ENCODE data around the gene IGFBP2. TPM values are rescaled to one million over a fixed set of nuclear protein-coding genes. Genes with fewer than 3 reads are reported as not detected.
A peak's percentile ranks its signal among the peaks of the same experiment; 100 is the strongest.

Gene IGFBP2
- total RNA-seq, 1 experiment from 2014 or later, result not detected

- H3K79me2 ChIP-seq (ENCODE audit: low read length), result no peaks in the 10 kb centered on the region
- no peak overlapping the region for H2AFZ ChIP-seq (ENCODE audit: low read length)
- H3K4me3 ChIP-seq (ENCODE audit: low read length), result no peak overlapping the region
- H4K20me1 ChIP-seq (ENCODE audit: insufficient read depth, low read depth, low read length), result no peaks in the 10 kb centered on the region
- no peaks in the 10 kb centered on the region for H3K4me1 ChIP-seq (ENCODE audit: low read length)
- H3K9me2 ChIP-seq (replicated peaks; ENCODE audit: insufficient read depth, low read length), result no peaks in the 10 kb centered on the region
- no peak overlapping the region for H3K9ac ChIP-seq (ENCODE audit: low read length)
- no peaks in the 10 kb centered on the region for H3K36me3 ChIP-seq (ENCODE audit: insufficient read depth, low read length)
- no peak overlapping the region for H3K4me2 ChIP-seq (ENCODE audit: low read depth, low read length, poor library complexity, severe bottlenecking)
- no peaks in the 10 kb centered on the region for H3K27me3 ChIP-seq (ENCODE audit: low read length)
- DNase-seq, result no peak
- no peaks in the 10 kb centered on the region for H3K9me3 ChIP-seq (ENCODE audit: low read length)
- H3K27ac ChIP-seq (ENCODE audit: low read length), result no peak overlapping the region
These were observed 52.2 kb downstream of the IGFBP2 start for GRCh38 chr2:216685327-216685875.

- H3K9me2 ChIP-seq (replicated peaks; ENCODE audit: insufficient read depth, low read length), result no peaks in the 10 kb centered on the region
- no peaks in the 10 kb centered on the region for H3K4me1 ChIP-seq (ENCODE audit: low read length)
- no peaks in the 10 kb centered on the region for H3K36me3 ChIP-seq (ENCODE audit: insufficient read depth, low read length)
- DNase-seq, result no peak
- H3K4me2 ChIP-seq (ENCODE audit: low read depth, low read length, poor library complexity, severe bottlenecking), result no peak overlapping the region
- H2AFZ ChIP-seq (ENCODE audit: low read length), result no peak overlapping the region
- no peaks in the 10 kb centered on the region for H3K79me2 ChIP-seq (ENCODE audit: low read length)
- H3K27ac ChIP-seq (ENCODE audit: low read length), result no peak overlapping the region
- no peaks in the 10 kb centered on the region for H4K20me1 ChIP-seq (ENCODE audit: insufficient read depth, low read depth, low read length)
- no peaks in the 10 kb centered on the region for H3K27me3 ChIP-seq (ENCODE audit: low read length)
- H3K9ac ChIP-seq (ENCODE audit: low read length), result no peak overlapping the region
- no peaks in the 10 kb centered on the region for H3K9me3 ChIP-seq (ENCODE audit: low read length)
- H3K4me3 ChIP-seq (ENCODE audit: low read length), result no peak overlapping the region
These were observed 53.9 kb downstream of the IGFBP2 start for GRCh38 chr2:216687111-216687510.

- no peaks in the 10 kb centered on the region for H4K20me1 ChIP-seq (ENCODE audit: insufficient read depth, low read depth, low read length)
- H3K27me3 ChIP-seq (ENCODE audit: low read length), result no peaks in the 10 kb centered on the region
- H2AFZ ChIP-seq (ENCODE audit: low read length), result no peak overlapping the region
- DNase-seq, result peak; percentile 75
- no peaks in the 10 kb centered on the region for H3K36me3 ChIP-seq (ENCODE audit: insufficient read depth, low read length)
- no peaks in the 10 kb centered on the region for H3K4me1 ChIP-seq (ENCODE audit: low read length)
- no peaks in the 10 kb centered on the region for H3K9me3 ChIP-seq (ENCODE audit: low read length)
- H3K27ac ChIP-seq (ENCODE audit: low read length), result no peak overlapping the region
- no peak overlapping the region for H3K4me2 ChIP-seq (ENCODE audit: low read depth, low read length, poor library complexity, severe bottlenecking)
- H3K9me2 ChIP-seq (replicated peaks; ENCODE audit: insufficient read depth, low read length), result no peaks in the 10 kb centered on the region
- no peaks in the 10 kb centered on the region for H3K79me2 ChIP-seq (ENCODE audit: low read length)
- no peak overlapping the region for H3K4me3 ChIP-seq (ENCODE audit: low read length)
- H3K9ac ChIP-seq (ENCODE audit: low read length), result no peak overlapping the region
These were observed 54.4 kb downstream of the IGFBP2 start for GRCh38 chr2:216687646-216688045.

- no peaks in the 10 kb centered on the region for H3K79me2 ChIP-seq (ENCODE audit: low read length)
- H3K4me1 ChIP-seq (ENCODE audit: low read length), result peaks cover 4% of the 10 kb centered on the region
- no peaks in the 10 kb centered on the region for H3K9me2 ChIP-seq (replicated peaks; ENCODE audit: insufficient read depth, low read length)
- no peaks in the 10 kb centered on the region for H3K9me3 ChIP-seq (ENCODE audit: low read length)
- no peaks in the 10 kb centered on the region for H3K36me3 ChIP-seq (ENCODE audit: insufficient read depth, low read length)
- no peak overlapping the region for H3K9ac ChIP-seq (ENCODE audit: low read length)
- H2AFZ ChIP-seq (ENCODE audit: low read length), result no peak overlapping the region
- no peaks in the 10 kb centered on the region for H4K20me1 ChIP-seq (ENCODE audit: insufficient read depth, low read depth, low read length)
- H3K27ac ChIP-seq (ENCODE audit: low read length), result no peak overlapping the region
- DNase-seq, result no peak
- H3K4me2 ChIP-seq (ENCODE audit: low read depth, low read length, poor library complexity, severe bottlenecking), result no peak overlapping the region
- no peak overlapping the region for H3K4me3 ChIP-seq (ENCODE audit: low read length)
- no peaks in the 10 kb centered on the region for H3K27me3 ChIP-seq (ENCODE audit: low read length)
These were observed 55.6 kb downstream of the IGFBP2 start for GRCh38 chr2:216688731-216689340.

GRCh38 chr2:216689397-216689796 is 56.2 kb downstream of the IGFBP2 start:
- Histone ChIP-seq H3K9me3 (ENCODE audit: low read length) (no peaks in the 10 kb centered on the region), H3K4me2 (ENCODE audit: low read depth, low read length, poor library complexity, severe bottlenecking) (no peak overlapping the region), H2AFZ (ENCODE audit: low read length) (no peak overlapping the region), H3K4me1 (ENCODE audit: low read length) (peaks cover 4% of the 10 kb centered on the region), H3K27ac (ENCODE audit: low read length) (no peak overlapping the region), H3K27me3 (ENCODE audit: low read length) (no peaks in the 10 kb centered on the region), H4K20me1 (ENCODE audit: insufficient read depth, low read depth, low read length) (no peaks in the 10 kb centered on the region), H3K9me2 (replicated peaks; ENCODE audit: insufficient read depth, low read length) (no peaks in the 10 kb centered on the region), H3K79me2 (ENCODE audit: low read length) (no peaks in the 10 kb centered on the region), H3K9ac (ENCODE audit: low read length) (no peak overlapping the region), H3K4me3 (ENCODE audit: low read length) (no peak overlapping the region), H3K36me3 (ENCODE audit: insufficient read depth, low read length) (no peaks in the 10 kb centered on the region)
- no peak for DNase-seq

- Histone ChIP-seq H3K9me3 (ENCODE audit: low read length) (no peaks in the 10 kb centered on the region), H3K27ac (ENCODE audit: low read length) (no peak overlapping the region), H3K36me3 (ENCODE audit: insufficient read depth, low read length) (no peaks in the 10 kb centered on the region), H4K20me1 (ENCODE audit: insufficient read depth, low read depth, low read length) (no peaks in the 10 kb centered on the region), H3K4me1 (ENCODE audit: low read length) (peaks cover 4% of the 10 kb centered on the region), H3K27me3 (ENCODE audit: low read length) (no peaks in the 10 kb centered on the region), H3K79me2 (ENCODE audit: low read length) (no peaks in the 10 kb centered on the region), H3K9ac (ENCODE audit: low read length) (no peak overlapping the region), H3K4me2 (ENCODE audit: low read depth, low read length, poor library complexity, severe bottlenecking) (no peak overlapping the region), H3K4me3 (ENCODE audit: low read length) (no peak overlapping the region), H2AFZ (ENCODE audit: low read length) (no peak overlapping the region), H3K9me2 (replicated peaks; ENCODE audit: insufficient read depth, low read length) (no peaks in the 10 kb centered on the region)
- no peak for DNase-seq
These were observed 57.2 kb downstream of the IGFBP2 start for GRCh38 chr2:216690456-216690852.

- no peak overlapping the region for H2AFZ ChIP-seq (ENCODE audit: low read length)
- H3K36me3 ChIP-seq (ENCODE audit: insufficient read depth, low read length), result no peaks in the 10 kb centered on the region
- H3K9me2 ChIP-seq (replicated peaks; ENCODE audit: insufficient read depth, low read length), result no peaks in the 10 kb centered on the region
- DNase-seq, result no peak
- no peaks in the 10 kb centered on the region for H4K20me1 ChIP-seq (ENCODE audit: insufficient read depth, low read depth, low read length)
- no peak overlapping the region for H3K9ac ChIP-seq (ENCODE audit: low read length)
- no peak overlapping the region for H3K4me3 ChIP-seq (ENCODE audit: low read length)
- H3K4me2 ChIP-seq (ENCODE audit: low read depth, low read length, poor library complexity, severe bottlenecking), result no peak overlapping the region
- H3K27me3 ChIP-seq (ENCODE audit: low read length), result no peaks in the 10 kb centered on the region
- H3K79me2 ChIP-seq (ENCODE audit: low read length), result no peaks in the 10 kb centered on the region
- no peaks in the 10 kb centered on the region for H3K9me3 ChIP-seq (ENCODE audit: low read length)
- peaks cover 4% of the 10 kb centered on the region for H3K4me1 ChIP-seq (ENCODE audit: low read length)
- no peak overlapping the region for H3K27ac ChIP-seq (ENCODE audit: low read length)
These were observed 57.9 kb downstream of the IGFBP2 start for GRCh38 chr2:216690853-216691741.

GRCh38 chr2:216692636-216693413 is 59.6 kb downstream of the IGFBP2 start:
- Histone ChIP-seq H3K27ac (ENCODE audit: low read length) (no peak overlapping the region), H2AFZ (ENCODE audit: low read length) (no peak overlapping the region), H3K79me2 (ENCODE audit: low read length) (no peaks in the 10 kb centered on the region), H3K4me3 (ENCODE audit: low read length) (0 out of 2 replicates have a peak overlapping the region, but pooled peaks have one; percentile 12), H3K4me2 (ENCODE audit: low read depth, low read length, poor library complexity, severe bottlenecking) (peak overlapping the region; percentile 32), H3K36me3 (ENCODE audit: insufficient read depth, low read length) (no peaks in the 10 kb centered on the region), H3K9ac (ENCODE audit: low read length) (no peak overlapping the region), H3K4me1 (ENCODE audit: low read length) (peaks cover 4% of the 10 kb centered on the region), H3K9me3 (ENCODE audit: low read length) (no peaks in the 10 kb centered on the region), H3K27me3 (ENCODE audit: low read length) (no peaks in the 10 kb centered on the region), H4K20me1 (ENCODE audit: insufficient read depth, low read depth, low read length) (no peaks in the 10 kb centered on the region), H3K9me2 (replicated peaks; ENCODE audit: insufficient read depth, low read length) (no peaks in the 10 kb centered on the region)
- peak; percentile 77 for DNase-seq

Measured in Karpas-422 (cell line).